Brain pericyte (primary cell): ENCODE results near the gene EIF1.
"Not testable (repeated sequence)": the region's sequence is repeated elsewhere in the genome, so short reads cannot be mapped to it uniquely, and the experiment has no call there.

Experiments used
- DNase-seq: peaks from one replicate; pipeline ENCODE4 v3.0.0-alpha.2; 2012; ENCODE audit warnings: low read depth, low spot score

The EIF1 gene

DNA sequence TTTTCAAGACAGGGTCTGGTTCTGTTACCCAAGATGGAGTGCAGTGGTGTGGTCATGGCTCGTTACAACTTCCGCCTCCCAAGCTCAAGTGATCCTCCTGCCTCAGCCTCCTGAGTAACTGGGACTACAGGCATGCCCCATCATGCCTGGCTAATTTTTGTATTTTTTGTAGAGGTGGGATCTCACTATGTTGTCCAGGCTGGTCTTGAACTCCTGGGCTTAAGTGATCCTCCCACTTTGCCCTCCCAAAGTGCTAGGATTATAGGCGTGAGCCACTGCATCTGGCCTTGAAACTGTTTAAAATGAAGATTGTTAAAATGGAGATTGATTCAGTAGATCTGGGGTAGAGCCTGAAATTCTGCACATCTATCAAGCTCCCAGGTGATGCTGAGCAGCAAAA, 12.2 kb downstream of the EIF1 start:
- DNase-seq, result not testable (repeated sequence)

DNA sequence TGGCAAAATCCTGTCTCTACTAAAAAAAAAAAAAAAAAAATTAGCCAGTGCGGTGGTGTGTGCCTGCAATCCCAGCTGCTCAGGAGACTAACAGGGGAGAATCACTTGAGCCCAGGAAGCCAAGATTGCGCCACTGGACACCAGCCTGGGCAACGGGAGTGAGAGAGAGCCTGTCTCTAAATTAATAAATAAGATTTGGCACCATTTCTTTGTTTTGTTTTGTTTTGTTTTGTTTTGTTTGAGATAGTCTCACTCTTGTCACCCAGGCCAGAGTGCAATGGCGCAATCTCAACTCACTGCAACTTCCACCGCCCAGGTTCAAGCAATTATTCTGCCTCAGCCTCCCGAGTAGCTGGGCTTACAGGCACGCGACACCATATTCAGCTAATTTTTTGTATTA, 14.0 kb downstream of the EIF1 start:
- no peak for DNase-seq

- no peak for DNase-seq
Measured at GRCh38 chr17:41705271-41705991, 16.7 kb downstream of the EIF1 start.

DNA sequence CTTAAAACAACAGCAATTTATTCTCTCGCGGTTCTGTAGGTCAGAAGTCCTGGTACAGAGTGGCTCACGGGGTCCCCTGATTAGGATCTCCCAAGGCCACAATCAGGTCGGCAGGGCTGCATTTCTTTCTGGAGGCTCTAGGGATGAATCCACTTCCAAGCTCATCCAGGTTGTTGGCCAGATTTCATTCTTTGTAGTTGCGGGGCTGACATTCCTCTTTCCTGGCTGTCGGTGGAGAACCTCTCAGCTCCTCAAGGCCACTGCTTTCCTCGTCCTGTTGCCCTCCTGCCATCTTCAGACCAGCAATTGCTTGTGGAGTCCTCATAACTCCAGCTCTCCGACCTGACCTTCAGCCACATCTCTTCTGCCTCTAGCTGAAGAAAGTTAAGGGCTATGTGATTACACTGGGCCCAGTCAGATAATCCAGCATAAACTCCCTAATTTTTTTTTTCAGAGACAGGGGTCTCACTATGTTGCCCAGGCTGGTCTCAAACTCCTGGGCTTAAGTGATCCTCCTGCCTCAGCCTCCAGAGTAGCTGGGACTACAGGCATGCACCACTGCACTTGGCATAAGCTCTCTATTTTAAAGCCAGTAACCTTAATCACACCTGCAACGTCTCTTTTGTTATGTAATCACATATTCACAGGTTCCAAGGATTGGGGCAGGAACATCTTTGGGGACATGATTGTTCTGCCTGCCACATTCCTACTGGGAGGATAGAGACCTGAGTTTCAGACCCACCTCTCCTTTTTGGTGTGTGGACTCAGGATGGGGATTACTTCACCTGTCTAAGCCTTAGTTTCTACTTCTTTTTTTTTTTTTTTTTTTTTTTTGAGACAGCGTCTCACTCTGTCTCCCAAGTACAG, 19.4 kb downstream of the EIF1 start:
- no peak for DNase-seq

GRCh38 chr17:41710472-41711090, 21.9 kb downstream of the EIF1 start:
- no peak for DNase-seq

DNA sequence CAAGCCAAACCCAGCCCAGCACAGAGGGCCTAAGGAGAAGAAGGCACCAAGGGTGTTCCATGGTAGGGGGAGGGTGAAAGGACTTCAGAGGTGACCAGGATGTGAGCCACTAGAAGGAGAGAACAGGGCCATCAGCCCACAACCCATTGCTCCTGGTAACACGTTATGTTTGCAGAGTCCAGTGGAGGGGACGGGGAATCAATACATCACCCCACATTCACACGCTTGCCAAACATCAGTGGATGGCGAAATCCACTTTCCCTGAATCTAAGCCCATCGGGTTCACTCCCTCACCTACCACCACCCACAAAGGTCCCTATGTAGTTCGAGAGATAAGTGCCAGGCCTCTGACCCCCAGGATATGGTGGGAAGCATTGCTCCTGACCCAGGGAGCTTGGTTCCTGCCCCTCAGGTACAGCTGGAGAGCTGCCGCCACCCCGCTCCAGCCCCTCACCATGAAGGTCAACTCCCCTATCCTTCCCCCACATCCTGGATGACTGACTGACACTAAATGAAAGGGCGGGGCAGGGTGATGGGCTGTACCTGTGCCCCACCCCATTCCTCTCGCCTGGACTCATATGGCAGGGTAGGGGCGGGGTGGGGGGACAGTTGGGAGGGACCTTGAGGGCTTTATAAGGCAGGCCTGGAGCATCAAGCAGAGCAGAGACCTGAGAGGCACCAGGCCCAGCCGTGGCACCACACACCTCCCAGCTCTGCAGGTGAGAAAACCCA, 23.1 kb downstream of the EIF1 start, which contains the start of gene GAST:
GAST (plus strand) TSS at position 663 of the 732 bp plus-strand sequence. CDS start 3,106 bp downstream, outside the sequence.
- no peak for DNase-seq

DNA sequence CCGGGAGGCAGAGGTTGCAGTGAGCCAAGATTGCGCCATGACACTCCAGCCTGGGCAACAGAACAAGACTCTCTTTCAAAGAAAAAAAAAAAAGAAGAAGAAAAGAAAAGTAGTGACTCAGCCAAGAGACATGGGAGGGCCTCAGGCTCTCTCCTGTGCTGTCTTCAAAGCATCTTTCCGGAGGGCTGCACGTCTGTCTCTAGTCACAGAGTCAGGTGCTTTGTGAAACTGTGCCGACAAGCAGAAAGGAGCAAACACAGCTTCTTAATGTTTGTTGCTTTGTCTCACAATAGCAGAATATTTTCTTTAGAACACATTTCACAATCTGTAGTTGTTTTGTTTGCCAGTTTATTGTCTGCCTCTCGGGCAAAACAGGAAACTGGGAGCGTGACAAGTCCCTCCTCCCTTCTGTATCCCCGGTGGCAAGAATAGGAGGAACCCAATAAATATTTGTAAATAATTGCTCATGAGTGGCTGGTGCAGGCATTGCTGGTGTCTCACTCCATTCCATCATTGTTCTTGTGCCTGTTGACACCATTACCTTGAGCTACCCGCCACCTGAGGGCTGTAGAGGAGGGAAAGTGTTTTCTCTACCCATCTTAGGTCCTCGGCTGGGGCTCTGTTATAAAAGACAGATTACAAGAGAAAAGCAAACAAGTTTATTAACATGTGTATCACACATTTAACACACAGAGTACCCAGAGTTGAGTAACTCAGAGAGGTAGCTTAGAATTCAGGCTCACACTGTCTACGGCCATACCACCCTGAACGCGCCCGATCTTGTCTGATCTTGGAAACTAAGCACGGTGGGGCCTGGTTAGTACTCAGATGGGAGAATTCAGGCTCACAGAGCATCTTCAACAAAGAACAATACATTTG, 29.0 kb downstream of the EIF1 start:
- no peak for DNase-seq

- DNase-seq, result no peak
Measured at GRCh38 chr17:41718287-41718645, 29.6 kb downstream of the EIF1 start.

DNA sequence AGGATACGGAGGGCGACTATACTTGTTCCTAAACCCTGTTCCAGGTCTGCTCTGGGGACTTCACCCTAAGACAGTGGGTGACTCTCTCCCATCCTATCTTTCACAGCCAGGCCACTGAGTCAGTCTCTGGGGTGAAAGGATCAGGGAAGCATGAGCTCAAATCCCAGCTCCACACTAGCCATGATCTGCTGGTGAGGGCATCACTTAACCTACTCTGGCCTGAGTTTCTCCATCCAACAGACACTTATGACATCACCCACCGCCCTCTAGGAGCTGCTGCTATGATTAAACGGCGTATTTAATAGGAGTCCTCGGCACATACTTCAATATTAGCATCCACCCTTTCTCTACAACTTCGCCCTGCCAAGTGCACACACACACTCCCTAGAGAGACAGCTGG, 33.5 kb downstream of the EIF1 start:
- no peak for DNase-seq

DNA sequence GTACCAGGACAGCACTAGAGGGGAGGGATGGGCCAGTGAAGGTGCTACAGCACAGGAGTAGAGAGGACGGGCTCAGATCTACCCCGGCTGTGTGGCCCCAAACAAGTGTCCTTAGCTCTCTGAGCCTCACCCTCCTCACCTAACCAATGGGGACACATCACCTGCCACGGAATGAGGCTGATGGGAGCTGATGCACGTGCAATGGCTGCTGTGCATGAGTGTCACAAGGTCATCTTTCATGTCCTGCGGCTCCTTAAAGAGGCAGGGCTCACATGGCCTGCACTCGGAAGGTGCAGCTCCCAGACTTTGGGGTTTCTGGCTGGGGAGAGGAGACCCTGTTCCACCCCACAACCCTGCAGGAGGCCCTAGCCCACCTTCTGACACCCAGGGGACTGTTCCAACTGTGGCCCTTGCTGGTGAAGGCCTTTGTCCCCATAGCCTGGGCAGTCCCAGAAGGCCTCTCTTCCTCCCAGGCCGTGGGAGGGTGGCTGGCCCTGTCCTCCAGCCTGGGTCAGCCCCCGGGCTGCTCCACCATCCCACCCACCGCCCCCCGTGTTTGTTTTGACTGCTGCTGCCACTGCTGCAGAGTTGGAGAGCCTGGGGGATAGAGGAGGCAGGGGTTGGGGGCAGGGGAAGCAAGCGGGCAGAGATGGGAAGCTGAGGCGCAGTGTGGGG, 35.3 kb downstream of the EIF1 start:
- no peak for DNase-seq

DNA sequence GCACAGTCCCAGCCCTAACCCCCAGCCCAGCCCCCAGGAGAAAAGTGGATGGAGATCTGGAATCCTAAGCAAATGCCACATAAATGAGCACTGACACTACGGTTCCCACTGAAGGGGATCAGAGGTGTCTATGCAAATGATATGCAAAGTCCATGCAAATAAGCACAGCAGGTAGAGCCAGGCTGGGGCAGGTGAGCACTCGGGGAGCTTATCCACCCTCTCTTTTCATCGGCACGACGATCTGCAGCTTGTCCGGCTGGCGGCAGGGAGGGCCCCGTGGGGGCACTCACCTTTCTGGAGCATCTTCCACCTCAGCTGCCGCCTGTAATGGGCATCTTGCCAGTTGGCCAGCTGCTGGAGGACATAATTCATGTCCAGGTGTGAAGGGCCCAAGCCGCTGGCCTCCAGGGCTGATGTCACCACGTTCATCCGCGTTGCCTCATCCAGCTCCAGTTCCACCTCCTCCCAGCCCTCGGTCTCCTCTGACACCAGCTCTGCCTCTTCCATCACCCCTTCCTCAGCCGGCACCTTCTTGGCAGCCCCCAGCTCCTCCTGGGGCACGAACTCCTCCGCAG, 35.9 kb downstream of the EIF1 start:
- DNase-seq, result no peak

DNA sequence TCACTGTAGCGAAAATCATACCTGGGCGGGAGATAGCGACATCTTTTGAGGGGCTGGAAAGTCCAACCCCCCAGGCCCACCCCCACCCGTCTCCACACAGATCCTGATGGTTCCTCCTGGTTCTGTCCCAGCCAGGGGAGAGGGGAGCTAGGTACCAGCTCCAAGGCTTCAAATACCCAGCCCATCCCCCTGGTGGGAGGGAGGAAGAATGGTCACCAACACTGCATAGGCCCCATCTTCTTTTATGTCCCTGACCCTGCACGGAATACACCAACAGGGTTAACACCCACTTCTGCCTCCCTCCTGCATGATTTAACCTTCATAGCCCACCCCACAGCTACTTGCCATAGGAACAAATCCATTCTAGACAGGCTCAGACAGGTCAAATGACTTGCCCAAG, 36.4 kb downstream of the EIF1 start:
- DNase-seq, result no peak

DNA sequence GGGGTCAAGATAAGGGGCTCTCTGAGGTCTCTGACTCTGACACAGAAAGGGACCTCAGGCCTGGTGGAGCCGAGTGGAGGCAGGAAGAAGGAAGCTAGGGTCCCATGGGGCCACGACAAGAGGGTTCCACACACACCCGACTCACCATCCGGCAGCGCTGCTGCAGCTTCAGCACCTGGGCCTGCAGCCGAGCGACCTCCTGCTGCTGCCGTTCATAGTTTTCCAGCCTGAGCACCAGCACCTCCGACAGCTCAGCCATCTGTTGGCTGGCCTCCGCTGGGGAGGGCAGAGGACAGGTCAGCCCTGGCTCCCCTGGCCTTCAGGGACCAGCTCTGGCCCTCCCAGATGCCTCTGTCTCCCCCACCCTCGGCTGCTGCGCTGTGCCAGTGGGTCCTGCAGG, 39.4 kb downstream of the EIF1 start:
- DNase-seq, result no peak

DNA sequence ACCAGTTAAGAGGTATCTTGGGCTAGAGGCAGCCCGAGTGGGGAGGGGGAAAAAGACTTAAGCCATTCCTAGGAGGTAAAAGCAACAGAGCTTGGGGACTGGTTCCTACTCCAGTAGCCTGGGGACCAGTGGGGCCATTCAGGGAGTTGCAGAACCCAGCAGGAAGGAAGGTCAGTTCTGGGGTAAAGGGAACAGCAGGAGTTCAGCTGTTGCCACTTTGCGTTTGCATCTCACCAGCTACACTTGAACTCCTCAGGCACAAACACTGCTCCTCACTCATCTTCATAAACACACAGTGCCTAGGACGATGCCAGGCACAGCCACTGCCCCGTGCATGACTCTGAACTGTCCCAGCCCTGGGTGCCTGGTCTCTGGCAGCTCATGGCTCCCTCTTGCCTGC, 41.8 kb downstream of the EIF1 start:
- DNase-seq, result no peak

GRCh38 chr17:41731836-41732235, 43.2 kb downstream of the EIF1 start:
- DNase-seq, result no peak

DNA sequence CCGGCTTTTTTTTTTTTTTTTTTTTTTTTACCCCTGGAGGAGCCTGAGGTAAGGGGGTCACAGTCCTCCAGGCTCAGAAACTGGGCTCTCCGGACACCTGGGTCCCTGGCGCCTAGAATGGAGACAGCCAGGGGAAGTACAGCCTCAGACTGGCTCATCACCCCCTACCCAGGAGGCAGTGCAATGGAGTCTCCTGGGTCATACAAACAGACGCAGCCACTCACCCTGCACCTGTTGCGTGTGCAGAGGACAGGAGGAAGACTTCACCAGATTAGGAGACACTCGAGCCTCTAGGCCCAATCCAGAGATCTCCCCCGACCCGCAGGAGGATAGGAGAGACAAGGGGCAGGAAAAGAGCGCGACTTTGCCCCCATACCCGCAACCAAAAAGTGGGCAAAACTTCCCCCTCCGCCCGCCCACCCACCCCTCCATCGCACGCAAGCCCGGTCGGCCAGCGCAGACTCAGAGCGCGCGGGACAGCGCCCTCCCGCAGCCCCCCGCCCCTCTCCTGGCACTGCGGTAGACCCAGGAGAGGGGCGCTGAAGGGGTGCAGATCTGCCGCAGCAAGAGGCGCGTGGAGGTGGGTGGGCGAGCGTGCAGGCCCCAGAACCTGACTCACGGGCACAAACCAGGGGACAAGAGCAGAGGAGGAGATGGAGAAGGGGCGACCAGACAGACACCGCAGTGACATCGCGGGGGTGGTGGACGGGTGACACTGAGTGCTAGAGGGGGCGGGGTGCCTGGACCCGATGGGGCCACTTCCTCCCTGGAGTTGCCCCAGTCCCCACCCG, 44.9 kb downstream of the EIF1 start:
- DNase-seq, result no peak

DNA sequence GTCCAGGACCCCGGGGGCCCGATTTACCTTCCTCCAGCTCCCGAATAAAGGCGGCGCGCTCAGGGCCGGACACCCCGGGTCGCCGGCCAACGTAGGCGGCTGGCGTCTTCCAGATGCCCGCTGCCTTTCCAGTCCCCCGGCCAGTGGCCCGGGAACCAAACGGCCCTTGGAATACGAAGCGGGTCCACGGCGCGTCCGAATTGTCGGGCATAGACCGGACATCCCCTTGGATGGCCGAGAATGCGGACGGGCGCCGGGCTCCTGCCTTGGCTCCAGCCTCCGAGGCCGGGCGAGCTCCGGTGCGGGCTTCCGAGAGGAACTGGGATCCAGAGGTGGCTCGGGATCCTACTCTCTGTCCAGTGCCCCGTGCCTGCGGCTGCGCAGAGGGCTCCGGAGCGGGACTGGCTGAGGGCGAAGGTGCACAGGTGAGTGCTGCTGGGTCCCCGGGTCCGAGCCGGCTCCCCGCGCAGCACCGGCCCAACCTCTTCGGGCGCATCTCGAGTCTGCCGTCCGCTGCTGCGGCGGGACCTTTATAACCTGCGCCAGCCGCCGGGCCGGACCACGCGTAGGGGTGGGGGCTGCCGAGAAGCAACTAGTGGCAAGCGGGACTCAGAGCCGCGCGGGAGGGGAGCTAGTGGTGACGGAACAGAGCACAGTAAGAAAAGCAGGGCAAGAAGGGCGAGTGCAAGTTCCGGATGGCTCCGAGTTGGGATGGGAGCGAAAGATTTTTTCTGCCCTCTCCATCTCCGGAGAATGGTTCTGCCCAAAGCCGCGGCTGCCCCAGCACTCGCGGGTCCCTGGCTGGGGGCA, 45.7 kb downstream of the EIF1 start, which contains the start of gene HAP1:
HAP1 (minus strand) TSS at position 505 of the 810 bp plus-strand sequence; CDS start at position 496, 9 bp downstream.
- DNase-seq, result no peak

DNA sequence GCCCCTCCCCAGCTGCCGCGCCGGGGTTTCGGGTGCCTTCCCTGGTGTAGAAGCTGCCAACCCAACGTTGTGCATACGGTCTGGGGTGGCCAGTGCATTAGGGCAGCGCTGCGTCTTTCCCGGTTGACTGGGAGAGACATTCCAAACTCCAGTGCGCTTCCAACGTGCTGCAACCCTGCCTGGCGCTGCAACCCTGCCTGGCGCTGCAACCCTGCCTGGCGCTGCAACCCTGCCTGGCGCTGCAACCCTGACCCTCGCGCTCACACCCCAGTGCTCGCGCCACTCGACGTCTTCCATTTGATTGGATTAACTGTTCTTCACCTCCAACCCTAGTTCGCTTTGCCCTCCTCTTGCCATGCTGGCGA, 46.2 kb downstream of the EIF1 start:
- no peak for DNase-seq
